HG03045 (cell line): ENCODE data around the gene SFRP5.

ENCODE experiments used
- ATAC-seq: cut with Tn5 transposase; IDR thresholded peaks from one replicate; pipeline ENCODE4 v1.9.1; 2021; ENCODE audit warnings: mild to moderate bottlenecking, moderate library complexity; ENCODE audit not compliant: unreplicated experiment

The SFRP5 gene

DNA sequence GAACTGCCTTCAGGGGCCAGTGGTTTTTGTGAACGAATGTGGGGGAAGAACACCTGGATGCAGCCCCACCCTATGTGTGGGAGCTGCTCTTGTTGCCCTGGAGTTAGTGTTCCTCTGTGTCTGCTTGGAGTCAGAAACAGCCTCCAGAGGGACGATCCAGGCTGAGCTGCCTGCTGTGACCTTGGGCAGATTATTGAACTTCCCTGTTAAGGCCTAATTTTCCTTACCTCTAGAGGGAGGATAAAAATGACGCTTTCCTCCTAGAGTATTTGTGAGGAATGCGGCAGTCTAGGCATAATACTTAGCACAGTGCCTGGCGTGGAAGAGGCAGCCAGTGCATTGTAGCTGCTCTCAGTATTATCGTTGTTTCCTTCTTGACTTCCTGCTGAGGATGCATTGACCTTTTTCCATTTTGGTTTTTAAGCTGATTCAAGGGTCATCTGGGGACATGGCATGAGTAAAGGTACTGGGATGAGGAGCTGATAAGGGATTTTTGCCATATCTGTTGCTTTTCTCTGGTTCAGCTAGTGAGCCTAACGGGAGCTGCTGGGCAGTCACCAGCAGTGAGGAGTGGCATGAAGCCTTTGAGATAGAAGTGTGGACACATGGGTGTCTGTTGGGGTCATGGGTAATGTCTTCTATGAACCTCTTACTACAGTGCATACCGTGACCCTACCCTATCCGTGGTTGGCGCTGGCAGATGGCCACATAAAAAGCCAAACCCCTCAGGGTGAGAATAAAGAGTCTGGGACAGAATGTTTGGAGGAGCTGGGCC is 28.4 kb downstream of the SFRP5 start:
- no peak for ATAC-seq

DNA sequence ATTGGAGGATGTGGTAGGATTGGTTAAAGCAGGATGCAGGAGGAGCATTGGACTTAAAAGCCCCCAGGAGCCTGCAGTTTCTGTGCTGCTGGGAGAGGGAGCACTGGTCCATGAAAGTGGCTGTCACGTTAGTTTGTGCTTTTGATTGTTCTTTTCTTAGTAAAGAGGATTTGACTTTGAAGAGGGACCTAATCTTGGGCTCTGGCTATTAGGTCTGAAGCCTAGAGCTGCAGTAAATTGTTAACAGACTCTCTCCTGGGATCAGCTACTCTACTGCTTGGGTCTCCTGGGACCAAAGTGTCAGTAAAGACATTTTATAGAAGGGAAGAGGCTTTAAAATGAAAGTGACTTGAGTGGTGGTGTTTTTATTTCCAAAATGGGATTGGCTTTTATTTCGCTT is 31.2 kb downstream of the SFRP5 start:
- no peak for ATAC-seq

DNA sequence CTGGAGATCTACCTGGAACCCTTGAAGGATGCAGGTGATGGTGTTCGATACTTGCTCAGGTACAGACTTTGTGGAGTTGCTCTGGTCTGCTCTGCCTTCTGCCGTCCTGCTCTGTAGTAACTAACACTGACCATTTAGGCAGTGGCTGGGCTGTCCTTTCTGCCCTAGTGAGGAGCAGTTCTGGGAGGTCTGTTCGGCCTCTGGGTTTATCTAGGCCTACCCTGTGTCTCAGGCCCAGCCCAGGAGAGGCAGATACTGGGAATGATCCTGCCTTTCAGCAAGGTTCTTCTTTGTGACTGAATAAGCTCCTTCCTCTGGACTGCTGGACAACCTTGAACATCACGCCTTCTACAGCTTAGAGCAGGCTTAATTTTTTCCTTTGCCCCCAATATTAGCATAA is 33.2 kb downstream of the SFRP5 start:
- ATAC-seq = no peak

DNA sequence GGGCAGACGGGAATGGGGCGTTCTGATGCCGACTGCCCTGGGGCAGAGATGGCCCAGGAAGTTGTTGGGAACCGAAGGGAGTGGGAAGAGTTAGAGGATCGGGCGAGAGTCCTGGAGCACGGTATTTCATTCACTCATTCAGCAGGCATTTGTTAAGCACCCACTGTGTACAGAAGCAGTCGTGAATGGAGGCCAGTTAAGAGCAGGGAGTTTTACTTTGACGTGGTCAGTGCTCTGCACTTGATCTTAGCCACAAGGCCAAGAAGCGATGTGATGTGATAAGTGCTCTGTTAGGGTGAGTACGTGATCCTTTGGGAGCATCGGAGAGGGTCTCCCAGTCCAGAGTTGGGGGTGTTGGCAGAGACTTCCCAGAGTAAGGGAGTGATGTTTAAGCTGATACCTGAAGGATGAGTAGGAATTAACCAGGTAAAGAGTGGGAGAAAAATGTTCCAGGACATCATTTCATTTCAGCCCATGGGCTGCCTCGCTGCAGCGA is 34.0 kb downstream of the SFRP5 start:
- peak; percentile 14 for ATAC-seq

DNA sequence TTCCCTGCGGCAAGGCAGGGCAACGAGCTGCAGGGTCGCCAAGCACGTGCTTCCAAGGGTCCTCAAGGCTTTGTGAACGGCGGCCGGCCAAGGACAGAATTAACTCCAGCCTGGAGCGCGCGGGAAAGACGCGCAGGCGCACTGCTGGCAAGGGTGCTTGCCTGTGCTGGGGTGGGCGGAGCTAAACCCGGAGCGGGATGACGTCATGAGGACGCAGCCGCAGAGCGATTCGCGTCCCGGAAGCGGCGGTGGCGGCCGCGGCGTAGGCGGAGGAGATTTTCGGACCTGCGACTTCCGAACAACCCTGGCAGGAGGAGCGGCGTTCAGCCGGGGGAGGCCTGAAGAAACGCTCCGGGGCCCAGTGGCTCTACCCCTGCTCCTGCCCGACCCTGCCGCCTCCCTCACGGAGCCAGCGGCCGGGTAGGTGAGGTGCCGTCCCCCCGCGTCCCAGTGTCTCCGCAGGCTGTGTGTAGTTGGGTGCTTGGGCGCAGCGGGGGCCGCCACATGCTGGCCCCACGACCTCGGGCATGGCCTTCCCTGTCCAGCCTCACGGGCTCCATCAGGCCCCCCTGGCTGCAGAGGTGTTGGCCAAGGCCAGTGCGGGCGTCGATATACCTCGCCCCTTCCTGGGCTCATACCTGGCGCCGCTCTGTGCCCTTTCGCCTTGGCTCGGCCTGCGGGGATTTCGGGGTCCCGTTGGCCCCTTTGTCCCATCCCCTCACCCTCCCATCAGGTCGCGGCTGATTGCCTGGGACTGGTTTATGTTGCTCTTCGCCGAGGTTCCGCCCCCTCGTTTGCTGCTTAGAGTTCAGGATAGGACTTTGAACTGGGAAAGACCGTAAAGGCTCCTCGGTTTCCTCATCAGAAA is 34.7 kb downstream of the SFRP5 start, which contains the start of gene ZFYVE27:
Gene ZFYVE27 (plus strand): TSS at position 227 of the 868 bp plus-strand sequence. CDS start 1,350 bp downstream, outside the sequence.
- ATAC-seq = peak; percentile 82

DNA sequence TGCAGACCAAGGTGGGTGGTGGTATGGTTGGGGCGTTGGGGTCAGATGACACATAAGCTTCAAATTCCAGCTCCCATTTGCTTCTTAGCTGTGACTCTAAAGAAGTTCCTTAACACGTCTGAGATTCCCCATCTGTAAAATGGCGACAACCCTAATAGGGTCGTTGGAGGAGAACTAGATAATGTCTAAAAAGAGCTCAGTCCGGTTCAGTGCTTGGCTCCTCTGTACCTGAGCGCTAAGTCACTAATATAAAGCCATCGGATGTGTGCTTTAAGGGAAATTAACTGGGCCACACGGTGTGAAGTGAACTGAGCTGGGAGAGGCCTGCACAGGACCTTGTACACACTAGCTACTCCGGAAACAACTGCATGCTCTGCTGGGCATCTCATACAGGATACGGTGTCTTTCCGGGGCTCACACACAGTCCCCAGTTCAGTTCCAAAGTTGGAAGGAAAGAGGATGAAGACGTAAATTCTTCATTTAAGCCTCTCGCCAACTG is 35.3 kb downstream of the SFRP5 start:
- ATAC-seq = peak; percentile 7

DNA sequence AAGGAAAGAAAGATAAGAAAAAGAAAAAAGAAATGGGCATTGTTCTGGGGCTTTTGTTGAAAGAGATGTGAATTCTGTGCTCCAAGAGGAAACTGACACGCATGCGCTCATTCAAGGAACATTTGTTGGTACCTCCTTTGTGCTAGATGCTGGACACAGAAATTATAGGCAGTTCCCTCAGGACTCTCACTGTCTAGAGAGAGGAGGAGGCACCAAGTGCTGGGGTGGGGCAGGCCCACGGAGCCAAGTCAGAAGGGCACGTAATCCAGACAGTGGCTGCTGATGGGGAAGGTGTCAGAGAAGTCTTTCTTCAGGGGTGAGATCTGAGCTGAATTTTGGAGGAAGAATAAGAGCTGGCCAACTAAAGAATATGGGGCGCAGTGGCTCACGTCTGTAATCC is 37.8 kb downstream of the SFRP5 start:
- no peak for ATAC-seq

DNA sequence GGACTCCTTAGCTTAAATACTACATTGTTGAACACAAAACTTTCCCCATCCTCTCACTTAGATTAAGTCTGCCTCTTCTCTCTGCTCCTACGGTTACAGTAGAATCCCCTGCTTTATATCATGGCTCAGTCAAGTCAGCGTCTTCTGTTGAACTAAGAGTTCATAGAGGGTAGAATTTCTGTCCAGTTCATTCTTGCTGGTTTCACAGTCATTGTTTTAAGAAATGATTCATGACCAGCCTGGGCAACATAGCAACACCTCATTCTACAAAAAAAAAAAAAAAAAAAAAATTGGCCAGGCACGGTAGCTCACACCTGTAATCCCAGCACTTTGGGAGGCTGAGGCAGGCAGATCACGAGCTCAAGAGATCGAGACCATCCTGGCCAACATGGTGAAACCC is 38.5 kb downstream of the SFRP5 start:
- ATAC-seq = no peak

DNA sequence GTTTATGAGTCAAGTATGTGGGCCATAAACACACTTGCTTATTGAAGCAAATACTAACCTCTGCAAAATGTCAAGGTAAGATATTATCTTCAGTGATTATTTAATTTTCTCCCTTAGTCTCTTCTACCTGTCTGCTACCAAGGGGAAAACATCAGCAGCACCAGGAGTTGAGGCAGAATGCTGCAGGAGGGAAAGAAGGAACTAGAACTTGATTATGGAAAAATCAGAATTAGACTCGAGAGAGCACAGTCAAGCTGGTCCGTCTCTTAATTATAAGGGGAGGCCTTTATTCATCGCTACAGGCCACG is 39.8 kb downstream of the SFRP5 start:
- no peak for ATAC-seq

DNA sequence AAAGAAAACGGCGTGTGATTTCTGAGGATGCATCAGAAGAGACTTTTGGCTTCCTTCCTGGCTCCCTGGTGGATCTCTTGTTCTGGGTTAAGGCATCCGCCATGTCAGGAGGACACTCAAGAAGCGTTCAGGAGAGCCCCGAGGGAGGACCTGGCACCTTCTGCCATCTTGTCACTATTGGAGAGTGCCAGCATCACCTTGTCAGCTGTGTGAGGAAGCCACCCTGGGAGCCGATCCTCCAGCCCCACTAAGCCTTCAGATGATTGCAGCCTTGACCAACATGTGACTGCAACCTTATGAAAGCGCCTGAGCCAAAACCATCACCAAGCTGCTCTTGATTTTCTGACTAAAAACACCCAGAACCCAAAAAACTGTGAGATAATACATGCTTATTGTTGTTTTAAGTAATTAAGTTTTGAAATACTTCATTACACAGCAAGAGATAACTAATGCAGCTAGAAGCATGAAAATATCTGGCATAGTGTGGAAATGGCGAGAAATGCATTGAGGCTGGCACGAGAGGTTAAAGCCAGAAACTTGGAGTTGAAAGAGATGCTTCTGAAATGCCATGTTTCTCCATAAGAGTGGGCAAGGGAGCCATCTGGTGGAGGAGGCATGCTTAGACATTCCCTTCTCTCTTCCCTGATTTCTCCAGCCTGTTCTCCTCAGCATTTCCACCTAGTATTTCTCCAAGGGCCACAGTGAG is 40.3 kb downstream of the SFRP5 start:
- no peak for ATAC-seq

DNA sequence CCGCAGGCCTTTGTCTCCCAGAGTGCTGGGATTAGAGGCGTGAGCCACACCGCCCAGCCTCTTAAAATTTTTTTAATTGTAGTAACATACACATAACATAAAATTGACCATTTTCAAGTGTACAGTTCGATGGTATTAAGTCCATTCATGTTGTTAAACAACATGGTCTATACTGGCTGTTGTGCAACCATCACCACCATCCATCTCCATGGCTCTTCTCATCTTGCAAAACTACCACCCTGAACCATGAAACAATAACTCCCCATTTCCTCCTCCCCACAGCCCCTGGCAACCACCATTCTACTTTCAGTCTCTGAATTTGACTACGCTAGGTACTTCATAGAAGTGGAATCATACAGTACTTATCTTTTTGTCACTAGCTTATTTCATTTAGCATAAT is 42.8 kb downstream of the SFRP5 start:
- no peak for ATAC-seq

DNA sequence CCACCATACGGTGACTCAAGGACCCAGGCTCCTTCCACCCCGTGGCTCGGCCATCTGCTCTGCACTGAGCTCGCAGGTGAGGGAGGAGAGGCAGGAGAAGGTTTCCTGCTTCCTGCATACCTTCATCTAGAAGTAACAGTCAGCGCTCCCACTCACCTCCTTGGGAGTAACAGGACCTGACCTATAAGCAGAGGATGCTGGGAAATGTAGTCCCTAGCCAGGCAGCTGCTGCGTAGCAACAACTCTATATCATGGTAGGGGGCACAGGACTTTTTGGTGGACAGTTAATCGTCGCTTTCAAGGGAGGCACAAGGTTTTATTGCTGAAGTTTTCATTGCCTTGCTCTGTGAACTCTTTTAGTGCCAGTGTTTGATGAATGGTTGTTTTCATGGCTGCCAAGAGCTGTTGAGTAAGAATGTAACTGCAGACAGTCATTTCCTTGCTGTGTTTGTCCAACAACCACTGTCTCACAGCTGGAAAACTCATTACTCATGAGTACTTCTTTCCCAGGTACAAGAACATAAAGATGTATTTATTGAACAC is 45.1 kb downstream of the SFRP5 start:
- ATAC-seq = no peak

DNA sequence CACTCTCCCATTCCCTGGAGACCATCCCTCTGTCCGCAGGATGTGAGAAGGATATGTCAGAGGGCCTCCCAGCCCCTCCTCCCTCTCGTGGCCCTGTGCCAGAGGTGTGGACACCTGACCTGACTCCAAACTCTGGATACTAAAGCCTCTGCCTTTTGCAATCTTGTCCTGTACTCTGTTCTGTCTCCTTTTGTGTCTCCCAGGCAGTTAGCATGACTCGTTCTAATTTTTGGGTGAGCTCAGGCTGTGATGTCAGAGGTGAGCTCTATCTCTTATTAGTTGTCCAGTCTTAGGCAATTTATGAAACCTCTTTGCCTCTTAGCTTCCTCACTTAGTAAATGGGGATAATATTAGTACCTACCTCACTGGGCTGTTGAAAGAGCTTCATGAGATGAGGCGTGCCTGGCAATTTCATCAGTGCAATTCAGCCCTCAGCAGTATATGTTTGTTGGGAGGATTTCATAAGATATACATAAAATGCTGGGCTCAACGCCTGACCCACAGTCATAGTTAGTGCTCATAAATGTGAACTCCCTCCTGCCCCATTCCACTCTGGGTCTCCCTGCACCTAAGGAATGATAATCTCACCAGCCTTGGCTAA is 47.4 kb downstream of the SFRP5 start:
- ATAC-seq = no peak

DNA sequence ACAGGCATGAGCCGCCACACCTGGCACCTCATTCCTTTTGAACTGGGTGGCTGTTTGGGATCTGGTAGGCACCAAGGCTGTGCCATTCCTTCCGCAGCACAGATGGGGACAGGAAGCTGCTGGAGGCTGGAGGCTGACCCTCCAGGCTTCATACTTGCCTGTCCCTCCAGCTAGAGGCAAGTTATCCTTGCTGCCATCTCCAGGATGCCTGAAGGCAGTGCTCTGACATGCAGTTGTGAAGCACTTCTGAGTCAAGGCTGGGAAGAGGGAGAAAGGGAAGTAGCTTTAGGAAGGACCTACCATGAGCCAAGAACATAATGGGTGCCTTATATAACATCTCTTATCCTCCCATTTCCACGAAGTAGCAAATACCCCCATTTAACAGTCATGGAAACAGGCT is 48.8 kb downstream of the SFRP5 start:
- ATAC-seq = no peak

DNA sequence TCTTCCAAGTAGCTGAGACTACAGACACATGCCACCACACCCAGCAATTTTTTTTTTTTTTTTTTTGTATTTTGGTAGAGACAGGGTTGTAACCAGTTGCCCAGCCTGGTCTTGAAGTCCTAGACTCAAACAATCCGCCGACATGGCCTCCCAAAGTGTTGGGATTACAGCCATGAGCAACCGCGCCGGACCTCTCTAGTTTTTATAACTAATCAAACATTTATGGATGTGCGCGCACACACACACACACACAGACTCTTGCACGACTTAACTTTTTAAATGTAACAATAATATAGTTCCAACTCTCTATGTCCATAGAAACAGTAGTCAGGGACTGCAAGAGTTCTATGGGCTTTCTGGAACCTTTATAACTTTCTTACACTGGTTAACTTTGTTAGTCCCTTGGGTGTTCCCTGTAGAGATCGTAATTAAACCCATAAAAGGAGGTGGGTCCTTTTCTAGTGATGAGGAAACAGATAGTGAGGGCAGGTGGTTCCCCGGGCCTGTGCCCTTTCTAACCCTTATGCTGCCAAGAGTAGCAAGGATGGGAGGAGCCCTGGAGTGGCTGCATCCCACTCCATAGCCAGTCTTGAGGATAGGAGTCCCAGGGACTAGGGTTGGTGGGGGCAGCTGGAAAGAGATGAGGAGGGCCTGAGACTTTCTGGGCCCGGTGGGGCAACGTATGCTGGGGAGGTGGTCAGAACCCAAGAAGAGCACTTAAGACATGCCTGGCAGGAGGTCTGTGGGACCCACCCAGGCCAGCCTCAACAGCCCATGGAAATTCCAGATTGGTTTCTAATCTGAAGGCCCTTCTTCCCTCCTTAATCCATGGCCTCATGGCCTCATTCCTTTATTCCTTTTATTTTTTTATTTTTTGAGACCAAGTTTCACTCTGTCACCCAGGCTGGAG is 49.7 kb downstream of the SFRP5 start:
- ATAC-seq = no peak

DNA sequence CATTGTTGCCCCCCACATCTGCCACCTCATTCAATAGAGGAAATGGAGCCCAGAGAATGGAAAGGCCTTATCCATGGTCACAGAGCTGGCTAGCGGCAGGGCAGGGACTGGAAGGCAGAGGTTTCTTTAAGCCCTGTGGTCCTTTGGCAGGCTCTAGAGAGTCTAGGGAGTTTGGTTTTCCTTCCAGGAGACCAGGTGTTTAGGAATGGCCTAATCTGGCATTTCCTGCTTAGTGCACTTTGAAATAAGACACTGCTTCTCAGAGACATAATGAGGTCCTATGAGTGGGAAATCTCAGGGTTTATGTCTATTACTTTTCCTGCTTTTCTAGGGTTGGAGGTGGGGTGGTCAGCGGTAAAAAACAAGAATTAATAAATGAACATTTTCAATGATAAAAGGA is 52.2 kb downstream of the SFRP5 start:
- no peak for ATAC-seq

DNA sequence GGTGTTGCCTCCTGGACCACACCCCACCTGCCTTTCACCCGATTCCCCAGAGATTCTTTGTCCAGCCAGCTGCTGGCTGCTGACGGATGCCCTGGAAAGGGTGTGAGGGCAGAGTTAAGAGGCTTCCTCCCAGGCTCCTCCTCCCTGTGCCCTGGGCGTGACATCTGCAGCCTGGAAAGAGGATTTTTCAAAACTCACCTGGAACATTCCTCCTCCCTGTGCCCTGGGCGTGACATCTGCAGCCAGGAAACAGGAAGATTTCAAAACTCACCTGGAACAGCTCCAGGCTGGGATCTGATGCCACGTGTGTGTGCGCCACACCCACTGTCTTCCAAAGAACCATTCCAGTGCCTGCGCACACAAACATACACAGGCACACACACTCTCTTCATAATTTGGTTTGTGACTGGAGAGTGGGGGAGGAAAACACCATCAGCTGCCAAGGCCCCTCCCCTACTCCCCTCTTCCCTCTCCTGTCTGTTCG is 53.1 kb downstream of the SFRP5 start:
- ATAC-seq = no peak

DNA sequence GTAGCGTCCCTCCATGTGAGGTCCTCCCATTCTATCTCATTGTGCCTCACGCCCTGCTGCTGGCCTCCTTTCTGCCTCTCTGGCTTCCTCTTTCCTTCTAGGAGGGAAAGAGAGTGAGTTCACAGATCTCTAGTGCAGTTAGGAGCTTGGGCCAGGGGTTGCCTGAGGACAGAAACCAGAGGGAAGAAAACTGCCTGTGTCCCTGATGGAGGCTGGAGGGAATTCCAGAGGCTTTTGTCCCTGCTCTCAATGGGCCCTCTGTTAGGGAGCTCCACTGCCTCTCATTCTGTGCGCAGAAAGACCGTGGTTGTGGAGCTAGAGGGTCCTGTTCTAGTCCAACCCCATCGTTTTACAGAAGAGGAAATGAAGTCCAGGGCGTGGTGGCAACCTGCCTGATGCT is 53.6 kb downstream of the SFRP5 start:
- no peak for ATAC-seq

DNA sequence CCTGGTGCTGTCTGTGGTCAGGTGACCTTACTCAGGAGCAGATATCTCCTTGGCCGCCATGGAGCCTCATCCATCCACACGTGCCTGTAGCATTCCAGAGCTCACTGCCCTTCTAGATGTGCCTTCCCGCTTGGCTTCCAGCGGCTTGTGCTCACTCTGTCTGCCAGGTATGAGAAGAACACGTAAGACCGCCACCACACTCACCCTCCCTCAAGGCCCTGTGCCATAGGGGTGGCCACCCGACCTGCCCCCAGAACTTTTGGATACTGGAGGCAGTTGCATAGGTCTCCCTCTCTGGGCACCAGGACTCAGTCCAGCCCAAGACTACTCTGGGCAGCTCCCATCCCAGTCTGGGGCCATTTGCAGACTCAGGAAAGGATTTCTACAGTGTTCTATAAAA is 54.2 kb downstream of the SFRP5 start:
- no peak for ATAC-seq
